HG03135 (cell line): Measurements from ENCODE around the gene FES.

ENCODE experiments used
- ATAC-seq: cut with Tn5 transposase; IDR thresholded peaks from one replicate; pipeline ENCODE4 v1.9.1; 2021; ENCODE audit warnings: mild to moderate bottlenecking, moderate library complexity; ENCODE audit not compliant: unreplicated experiment

Gene FES

GRCh38 chr15:90875549-90875981 lies 8.7 kb upstream of the FES start:
- no peak for ATAC-seq

DNA sequence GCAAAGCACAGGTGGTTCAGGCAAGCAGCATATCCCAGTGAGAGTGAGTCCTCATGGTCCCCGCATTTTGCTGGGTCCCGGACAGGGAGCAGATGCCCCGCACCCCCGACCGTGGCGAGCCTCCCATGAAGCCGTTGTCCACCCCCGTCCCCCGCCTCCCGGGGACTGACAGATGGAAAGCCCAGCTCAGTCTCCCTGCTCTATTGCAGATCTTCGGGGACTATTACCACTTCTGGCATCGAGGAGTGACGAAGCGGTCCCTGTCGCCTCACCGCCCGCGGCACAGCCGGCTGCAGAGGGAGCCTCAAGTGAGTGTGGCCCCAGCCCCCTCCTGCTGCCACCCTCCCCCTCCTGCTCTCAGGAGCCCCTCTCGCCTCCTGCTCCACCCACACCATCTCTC lies 8.3 kb upstream of the FES start:
- no peak for ATAC-seq

DNA sequence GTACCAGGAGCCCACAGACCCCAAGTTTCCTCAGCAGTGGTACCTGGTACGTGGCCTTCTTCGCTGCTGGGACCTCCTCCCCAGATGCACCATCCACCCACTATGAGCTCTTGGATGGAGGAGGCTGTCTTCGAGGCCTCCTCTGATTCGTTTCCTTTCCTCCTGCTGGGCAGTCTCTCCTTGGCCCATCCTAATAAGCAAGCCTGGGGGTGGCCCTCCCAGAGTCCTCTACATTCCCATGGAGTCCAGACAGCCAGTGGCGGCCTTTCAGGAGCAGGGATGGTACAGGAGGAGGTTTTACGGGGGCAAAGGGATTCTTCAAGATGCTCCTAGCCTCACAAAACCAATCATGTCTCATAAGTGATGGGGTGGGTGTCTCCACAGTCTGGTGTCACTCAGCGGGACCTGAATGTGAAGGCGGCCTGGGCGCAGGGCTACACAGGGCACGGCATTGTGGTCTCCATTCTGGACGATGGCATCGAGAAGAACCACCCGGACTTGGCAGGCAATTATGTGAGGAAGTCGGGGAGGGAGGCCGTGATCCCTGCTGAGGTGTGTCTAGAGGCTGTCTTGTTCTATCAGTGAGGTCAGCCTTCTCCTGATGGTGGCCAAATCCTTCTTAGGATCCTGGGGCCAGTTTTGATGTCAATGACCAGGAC lies 7.7 kb upstream of the FES start:
- no peak for ATAC-seq

DNA sequence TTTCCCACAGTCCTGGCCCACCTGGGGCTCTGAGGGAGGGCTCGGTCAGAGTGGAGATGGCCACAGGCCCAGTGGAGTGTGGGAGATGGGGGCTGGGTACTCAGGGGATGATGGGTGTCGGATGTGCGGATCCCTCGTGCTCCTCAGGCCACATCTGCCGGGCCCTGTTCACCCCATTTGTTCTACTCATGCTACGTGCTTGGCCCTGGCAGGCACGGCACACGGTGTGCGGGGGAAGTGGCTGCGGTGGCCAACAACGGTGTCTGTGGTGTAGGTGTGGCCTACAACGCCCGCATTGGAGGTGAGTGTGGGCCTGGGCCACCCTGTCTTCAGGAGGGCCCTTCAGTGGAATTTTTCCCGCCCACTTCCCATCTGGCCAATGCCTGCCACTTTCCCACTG lies 7.0 kb upstream of the FES start:
- no peak for ATAC-seq

- ATAC-seq, result no peak
Observed at GRCh38 chr15:90877996-90878395, 6.3 kb upstream of the FES start.

DNA sequence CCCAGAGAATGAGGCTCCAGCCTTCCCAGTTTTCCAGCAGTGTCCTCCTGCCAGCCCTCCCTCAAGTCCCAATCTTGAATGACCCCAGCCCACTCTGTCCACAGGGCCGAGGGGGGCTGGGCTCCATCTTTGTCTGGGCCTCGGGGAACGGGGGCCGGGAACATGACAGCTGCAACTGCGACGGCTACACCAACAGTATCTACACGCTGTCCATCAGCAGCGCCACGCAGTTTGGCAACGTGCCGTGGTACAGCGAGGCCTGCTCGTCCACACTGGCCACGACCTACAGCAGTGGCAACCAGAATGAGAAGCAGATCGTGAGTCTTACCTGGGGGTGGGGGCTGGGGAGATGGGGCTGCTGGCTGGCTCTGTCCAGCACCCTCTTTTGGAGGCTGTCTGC lies 5.6 kb upstream of the FES start:
- ATAC-seq, result no peak

- no peak for ATAC-seq
Observed at GRCh38 chr15:90879730-90880366, 4.5 kb upstream of the FES start.

DNA sequence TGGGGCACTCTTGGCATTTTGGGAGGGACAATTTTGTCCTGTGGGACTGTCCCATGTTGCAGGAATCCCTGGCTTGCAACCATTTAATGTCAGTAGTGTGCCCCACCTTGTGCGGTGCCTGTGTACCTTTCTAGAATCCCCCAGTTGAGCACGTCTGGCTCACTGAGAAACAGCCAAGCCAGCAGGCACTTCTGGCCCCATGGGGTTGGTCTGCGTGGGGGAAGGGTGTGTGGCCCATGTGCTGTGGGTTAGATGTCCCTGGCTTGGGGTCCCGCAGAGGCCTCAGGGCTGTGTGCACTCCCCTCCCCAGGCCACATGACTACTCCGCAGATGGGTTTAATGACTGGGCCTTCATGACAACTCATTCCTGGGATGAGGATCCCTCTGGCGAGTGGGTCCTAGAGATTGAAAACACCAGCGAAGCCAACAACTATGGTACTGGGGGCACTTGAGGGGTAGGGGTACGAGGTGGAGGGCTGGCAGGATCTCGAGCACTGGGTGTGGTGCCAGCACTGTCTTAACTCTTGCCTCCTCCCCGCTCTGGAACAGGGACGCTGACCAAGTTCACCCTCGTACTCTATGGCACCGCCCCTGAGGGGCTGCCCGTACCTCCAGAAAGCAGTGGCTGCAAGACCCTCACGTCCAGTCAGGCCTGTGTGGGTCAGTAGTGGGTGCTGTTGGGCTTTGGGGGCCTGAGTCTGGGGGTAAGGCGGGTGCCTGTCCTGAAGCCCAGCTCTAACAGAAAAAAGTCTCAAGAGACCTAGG lies 3.7 kb upstream of the FES start:
- ATAC-seq, result no peak

GRCh38 chr15:90881181-90881977 lies 2.9 kb upstream of the FES start:
- no peak for ATAC-seq

DNA sequence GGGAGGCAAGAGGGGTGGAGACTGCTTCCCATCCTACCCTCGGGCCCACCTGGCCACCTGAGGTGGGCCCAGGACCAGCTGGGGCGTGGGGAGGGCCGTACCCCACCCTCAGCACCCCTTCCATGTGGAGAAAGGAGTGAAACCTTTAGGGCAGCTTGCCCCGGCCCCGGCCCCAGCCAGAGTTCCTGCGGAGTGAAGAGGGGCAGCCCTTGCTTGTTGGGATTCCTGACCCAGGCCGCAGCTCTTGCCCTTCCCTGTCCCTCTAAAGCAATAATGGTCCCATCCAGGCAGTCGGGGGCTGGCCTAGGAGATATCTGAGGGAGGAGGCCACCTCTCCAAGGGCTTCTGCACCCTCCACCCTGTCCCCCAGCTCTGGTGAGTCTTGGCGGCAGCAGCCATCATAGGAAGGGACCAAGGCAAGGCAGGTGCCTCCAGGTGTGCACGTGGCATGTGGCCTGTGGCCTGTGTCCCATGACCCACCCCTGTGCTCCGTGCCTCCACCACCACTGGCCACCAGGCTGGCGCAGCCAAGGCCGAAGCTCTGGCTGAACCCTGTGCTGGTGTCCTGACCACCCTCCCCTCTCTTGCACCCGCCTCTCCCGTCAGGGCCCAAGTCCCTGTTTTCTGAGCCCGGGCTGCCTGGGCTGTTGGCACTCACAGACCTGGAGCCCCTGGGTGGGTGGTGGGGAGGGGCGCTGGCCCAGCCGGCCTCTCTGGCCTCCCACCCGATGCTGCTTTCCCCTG lies 2.2 kb upstream of the FES start:
- ATAC-seq, result no peak

DNA sequence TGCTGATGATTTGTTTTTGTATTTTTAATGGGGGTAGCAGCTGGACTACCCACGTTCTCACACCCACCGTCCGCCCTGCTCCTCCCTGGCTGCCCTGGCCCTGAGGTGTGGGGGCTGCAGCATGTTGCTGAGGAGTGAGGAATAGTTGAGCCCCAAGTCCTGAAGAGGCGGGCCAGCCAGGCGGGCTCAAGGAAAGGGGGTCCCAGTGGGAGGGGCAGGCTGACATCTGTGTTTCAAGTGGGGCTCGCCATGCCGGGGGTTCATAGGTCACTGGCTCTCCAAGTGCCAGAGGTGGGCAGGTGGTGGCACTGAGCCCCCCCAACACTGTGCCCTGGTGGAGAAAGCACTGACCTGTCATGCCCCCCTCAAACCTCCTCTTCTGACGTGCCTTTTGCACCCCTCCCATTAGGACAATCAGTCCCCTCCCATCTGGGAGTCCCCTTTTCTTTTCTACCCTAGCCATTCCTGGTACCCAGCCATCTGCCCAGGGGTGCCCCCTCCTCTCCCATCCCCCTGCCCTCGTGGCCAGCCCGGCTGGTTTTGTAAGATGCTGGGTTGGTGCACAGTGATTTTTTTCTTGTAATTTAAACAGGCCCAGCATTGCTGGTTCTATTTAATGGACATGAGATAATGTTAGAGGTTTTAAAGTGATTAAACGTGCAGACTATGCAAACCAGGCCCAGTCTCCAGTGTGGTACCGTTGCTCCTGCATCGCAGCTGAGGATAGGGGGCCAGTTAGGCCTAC lies 1.4 kb upstream of the FES start:
- ATAC-seq, result no peak

DNA sequence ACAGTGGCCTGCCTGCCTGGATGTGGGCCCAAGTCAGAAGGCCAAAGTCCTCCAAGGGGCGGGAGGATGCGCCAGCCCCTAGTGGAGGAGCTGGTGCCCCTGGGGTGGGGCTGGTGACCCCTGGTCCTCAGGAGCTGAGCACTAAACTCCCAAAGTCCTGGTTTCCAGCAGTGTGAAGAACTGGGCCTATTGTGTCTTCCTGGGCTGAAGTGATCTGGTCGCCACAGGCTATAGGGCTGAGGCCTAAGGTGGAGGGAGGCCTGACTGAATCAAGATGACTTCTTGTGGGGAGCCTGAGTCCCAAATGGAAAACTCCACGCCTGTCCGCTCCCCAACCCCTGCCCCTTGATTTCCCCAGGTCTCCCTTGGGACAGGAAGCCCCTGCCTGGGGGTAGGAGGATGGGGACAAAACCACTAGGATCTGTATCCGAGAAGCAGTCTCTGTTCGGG lies 753 bp upstream of the FES start:
- ATAC-seq, result no peak

DNA sequence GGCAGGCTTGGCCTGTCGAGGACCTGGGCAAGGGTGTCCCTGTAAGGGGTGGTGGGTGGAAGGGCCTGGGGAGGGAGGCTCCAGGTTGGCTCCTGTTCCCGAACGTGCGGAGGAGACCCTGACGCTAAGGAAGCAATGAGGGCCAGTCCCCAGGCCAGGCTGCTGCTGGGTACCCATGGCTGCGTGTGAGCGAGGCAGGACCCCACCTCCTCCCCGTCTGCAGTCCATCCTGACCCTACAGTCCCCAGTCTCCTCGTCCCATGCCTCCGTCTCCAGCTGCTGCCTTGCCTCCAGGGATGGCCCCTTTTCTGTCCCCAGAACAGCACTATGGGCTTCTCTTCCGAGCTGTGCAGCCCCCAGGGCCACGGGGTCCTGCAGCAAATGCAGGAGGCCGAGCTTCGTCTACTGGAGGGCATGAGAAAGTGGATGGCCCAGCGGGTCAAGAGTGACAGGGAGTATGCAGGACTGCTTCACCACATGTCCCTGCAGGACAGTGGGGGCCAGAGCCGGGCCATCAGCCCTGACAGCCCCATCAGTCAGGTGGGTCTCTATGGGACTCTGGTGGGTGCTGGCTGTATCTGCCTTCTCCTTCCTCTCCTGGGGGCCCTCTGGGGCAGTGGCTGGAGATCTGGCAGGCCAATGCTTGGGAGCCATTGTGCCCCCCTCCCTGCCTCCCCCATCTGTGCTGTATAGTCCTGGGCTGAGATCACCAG lies 571 bp downstream of the FES start:
- no peak for ATAC-seq

- ATAC-seq, result peak; percentile 41
Observed at GRCh38 chr15:90885432-90886290, 1.4 kb downstream of the FES start.

GRCh38 chr15:90886291-90886614 lies 1.9 kb downstream of the FES start:
- ATAC-seq, result no peak

DNA sequence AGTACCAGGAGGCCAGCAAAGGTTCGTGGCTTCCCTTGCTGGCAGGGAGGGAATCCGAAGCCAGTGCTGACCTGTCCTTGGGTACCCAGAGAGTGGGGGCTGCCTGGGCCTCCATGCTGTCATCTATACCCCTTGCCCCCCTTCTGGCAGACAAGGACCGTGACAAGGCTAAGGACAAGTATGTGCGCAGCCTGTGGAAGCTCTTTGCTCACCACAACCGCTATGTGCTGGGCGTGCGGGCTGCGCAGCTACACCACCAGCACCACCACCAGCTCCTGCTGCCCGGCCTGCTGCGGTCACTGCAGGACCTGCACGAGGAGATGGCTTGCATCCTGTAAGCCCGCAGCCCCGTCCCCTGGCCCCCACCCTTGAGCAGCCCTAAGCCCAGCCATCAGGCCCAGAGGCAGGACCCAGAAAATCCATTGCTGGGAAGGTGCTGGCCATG lies 2.8 kb downstream of the FES start:
- ATAC-seq, result no peak

DNA sequence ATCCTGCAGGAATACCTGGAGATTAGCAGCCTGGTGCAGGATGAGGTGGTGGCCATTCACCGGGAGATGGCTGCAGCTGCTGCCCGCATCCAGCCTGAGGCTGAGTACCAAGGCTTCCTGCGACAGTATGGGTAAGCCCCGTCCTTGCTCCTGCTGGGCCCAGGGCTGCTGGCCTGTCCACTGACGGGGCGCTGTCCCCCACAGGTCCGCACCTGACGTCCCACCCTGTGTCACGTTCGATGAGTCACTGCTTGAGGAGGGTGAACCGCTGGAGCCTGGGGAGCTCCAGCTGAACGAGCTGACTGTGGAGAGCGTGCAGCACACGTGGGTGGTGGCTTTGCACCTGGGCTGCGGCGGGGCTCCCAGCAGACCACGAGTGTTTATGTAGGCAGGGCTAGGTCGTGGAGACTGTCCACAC lies 5.0 kb downstream of the FES start:
- ATAC-seq, result no peak

- ATAC-seq, result no peak
Observed at GRCh38 chr15:90889736-90890456, 5.6 kb downstream of the FES start.
